Stimulated activated CD8-positive, alpha-beta memory T cell treated with anti-CD3 and anti-CD28 coated beads, Interleukin-4, amount 100 ng/mL, for 48 hours (primary cell): ENCODE results near the gene MYADML2.
"Not testable (repeated sequence)": the region's sequence is repeated elsewhere in the genome, so short reads cannot be mapped to it uniquely, and the experiment has no call there.

Experiments
- DNase-seq: peaks from one replicate; pipeline ENCODE4 v3.0.0-alpha.2; 2020

MYADML2 gene

GRCh38 chr17:81957691-81958432, 10.8 kb upstream of the MYADML2 start:
- no peak for DNase-seq

- DNase-seq, result no peak
These were observed 9.9 kb upstream of the MYADML2 start for GRCh38 chr17:81956607-81957589.

GRCh38 chr17:81955756-81956544, 8.9 kb upstream of the MYADML2 start:
- DNase-seq, result no peak

GRCh38 chr17:81955058-81955681, 8.1 kb upstream of the MYADML2 start:
- no peak for DNase-seq

GRCh38 chr17:81954131-81955057, 7.4 kb upstream of the MYADML2 start:
- no peak for DNase-seq

DNA sequence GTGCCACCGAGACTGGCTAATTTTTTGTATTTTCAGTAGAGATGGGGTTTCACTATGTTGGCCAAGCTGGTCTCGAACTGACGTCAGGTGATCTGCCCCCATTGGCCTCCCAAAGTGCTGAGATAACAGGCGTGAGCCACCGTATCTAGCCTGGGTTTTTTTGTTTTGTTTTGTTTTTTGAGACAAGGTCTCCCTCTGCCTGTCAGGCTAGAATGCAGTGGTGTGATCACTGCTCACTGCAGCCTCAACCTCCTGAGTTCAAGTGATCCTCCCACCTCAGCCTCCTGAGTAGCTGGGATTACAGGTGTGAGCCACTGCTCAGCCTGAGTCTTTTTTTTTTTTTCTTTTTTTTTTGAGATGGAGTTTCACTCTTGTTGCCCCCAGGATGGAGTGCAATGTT, 6.4 kb upstream of the MYADML2 start:
- DNase-seq, result not testable (repeated sequence)

GRCh38 chr17:81952792-81953228, 5.8 kb upstream of the MYADML2 start:
- DNase-seq, result no peak

GRCh38 chr17:81951785-81952684, 5.0 kb upstream of the MYADML2 start:
- DNase-seq, result no peak

DNA sequence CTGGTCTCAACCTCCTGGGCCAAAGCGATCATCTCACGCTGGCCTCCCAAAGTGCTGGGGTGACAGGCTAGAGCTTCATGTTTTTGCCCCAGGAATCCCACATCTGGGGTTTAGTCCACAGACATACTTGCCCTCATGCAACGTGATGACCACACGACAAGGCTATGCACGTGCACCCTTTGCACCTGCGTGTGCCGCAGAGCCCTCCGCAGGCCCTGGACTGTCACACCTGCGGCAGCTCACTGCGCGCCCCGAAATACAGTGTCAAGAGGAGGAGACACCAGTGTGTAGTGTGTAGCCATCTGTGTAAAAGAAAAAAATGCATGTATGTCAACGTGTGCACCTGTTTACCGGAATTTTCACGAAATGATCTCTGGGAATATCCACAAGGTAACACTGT, 3.5 kb upstream of the MYADML2 start:
- no peak for DNase-seq

DNA sequence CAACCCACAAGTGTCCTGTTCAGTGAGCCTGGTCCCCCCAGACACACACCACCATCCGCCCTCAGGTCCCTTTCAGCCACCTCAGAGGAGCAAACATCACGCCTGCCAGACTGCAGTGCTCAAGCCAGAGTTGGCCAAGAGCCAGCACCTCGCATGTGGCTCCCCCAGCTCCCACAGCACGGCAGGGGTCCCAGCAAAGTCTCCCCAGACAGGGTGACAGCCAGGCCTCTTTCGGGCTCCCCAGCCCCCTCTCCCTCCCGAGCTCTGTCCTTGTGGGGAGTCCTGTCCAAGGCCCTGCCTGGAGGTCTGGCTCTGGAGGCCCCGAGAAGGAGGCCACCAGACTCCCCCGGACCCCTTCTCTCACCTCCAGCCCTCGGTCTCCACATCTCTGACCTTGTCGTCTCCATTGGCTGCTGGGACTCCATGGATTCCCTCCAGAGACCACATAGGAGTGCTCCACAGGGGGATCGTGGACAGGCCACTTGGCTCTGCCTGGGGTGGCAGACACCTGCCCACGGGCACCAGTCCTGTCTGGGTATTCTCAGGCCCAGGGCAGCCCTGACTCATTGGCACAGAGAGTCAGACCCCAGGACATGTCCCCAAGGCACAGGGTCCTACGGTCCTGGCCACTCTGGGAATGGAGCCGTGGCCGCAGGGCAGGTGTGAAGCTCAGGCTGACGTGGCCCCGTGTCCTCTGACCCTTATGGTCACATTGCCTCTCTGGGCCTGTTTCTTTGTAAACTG, 1.8 kb upstream of the MYADML2 start:
- DNase-seq, result no peak

- DNase-seq, result no peak
These were observed 2.2 kb downstream of the MYADML2 start for GRCh38 chr17:81944858-81945257.

DNA sequence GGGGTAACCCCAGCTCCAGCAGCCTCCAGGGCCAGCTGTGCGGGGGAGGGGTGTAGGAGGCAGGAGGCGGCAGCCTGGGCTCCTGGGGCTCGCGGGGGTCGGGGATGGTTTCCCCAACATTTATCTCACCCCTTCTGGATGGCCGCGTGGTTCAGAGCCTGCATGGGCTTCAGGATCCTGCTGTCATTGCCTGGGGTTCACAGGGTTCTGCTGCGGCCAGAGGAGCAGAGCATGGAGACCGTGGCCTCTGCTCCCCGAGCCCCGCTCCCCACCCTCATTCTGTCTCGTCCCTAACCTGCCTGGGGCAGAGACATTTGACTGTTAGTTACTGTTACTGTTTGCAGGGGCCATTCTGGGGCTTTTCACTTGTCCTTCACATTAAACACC, 4.9 kb downstream of the MYADML2 start:
- no peak for DNase-seq

- DNase-seq, result no peak
These were observed 5.4 kb downstream of the MYADML2 start for GRCh38 chr17:81941484-81942166.

DNA sequence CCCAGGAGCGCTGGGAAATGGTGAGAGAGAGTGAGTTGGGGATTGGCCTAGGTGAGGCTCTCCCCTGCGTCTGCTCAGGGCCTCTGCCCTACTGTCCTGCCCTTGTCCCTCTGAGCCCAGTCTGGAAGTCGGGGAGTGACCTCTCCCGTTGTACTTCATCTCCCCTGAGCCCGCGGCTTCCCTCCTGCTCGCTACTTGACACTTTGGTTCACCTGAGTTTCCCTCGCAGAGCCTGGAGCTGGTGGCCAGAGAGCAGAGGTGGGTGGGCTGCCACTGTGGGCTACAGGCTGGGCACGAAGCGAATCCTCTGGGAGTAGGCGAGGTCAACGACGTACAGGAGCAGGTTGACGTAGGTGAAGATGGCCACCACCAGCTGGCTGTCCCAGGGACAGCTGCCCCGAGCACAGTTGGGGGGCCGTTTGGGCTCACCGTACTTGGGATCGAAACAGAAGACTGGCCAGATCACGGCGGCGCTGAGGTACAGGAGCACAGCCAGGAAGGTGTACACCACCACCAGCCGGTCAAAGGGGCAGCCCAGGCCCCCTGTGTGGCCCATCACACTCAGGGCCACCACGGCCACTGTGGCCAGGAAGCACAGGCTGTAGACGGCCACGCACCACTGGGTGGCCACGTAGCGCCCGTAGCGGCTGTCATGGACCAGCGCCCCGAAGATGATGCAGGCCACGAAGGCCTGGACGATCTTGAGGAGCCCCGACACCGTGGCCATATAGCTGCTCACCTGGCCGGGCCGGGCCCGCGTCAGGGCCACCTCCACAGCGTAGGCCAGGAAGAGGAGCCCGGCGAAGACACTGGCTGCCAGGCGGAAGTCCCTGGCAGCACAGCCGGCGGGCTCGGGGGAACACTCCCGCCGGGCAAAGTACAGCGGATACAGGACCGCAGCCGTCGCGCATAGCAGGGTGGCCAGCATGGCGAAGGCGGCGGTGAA, 6.2 kb downstream of the MYADML2 start:
- no peak for DNase-seq

- no peak for DNase-seq
These were observed 7.1 kb downstream of the MYADML2 start for GRCh38 chr17:81939881-81940385.

GRCh38 chr17:81939218-81939617, 7.8 kb downstream of the MYADML2 start:
- no peak for DNase-seq

DNA sequence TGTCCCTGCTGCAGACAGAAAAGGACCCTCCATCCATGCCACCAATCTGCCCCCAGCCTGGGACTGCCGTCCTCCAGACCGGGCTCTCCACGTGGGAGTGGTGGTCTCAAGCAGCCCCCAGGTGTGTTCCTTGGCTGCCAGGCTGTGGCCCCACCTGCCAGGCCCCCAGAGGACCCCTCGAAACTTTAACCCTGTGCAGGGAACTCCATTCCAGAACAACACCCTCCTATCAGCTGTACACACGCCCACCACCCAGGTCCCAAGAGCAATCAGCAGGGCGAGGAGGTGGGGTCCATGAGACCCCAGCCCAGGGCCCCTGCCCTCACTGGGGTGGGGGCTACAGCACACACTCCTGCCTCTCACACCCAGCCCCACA, 11.3 kb downstream of the MYADML2 start:
- DNase-seq, result no peak
